ENCODE data around the gene NELFE. TPM values are rescaled to one million over a fixed set of nuclear protein-coding genes. Genes with fewer than 3 reads are reported as not detected.

Gene NELFE
- total RNA-seq, 1 experiment from 2014 or later: 91.4 TPM

- H2BK15ac ChIP-seq (ENCODE audit: low read depth, low read length): no peak overlapping the region
- Mint-ChIP-seq H3K27ac (peak overlapping the region; percentile 34 to 100 (median 86); a peak in 4 of 7 replicates), H3K4me3 (peak overlapping the region; percentile 55 to 91; a peak in 4 of 5 replicates), H3K27me3 (ENCODE audit: low read depth) (no peaks in the 10 kb centered on the region; the same call in 1 of the 2 replicates), H3K36me3 (ENCODE audit: insufficient read depth in 1 of 3, low read depth in 3 of 3) (peaks cover 32 to 69% (median 65%) of the 10 kb centered on the region in 3 experiments; a peak in 6 of 7 replicates), H3K4me1 (peaks cover 8 to 11% of the 10 kb centered on the region in 2 experiments), H3K9me3 (peaks cover 0 to 2% of the 10 kb centered on the region in 2 experiments; a peak in 1 of 5 replicates)
- H2AFZ ChIP-seq (ENCODE audit: low read length): no peak overlapping the region
- TF ChIP-seq CTCF (conservative IDR thresholded peaks at IDR 0.05): no peak
- H4K5ac ChIP-seq (ENCODE audit: insufficient read length, low read depth, low read length): no peak overlapping the region
- H2BK120ac ChIP-seq (ENCODE audit: low read depth, low read length, poor library complexity, severe bottlenecking): no peak overlapping the region
- H3K9me3 ChIP-seq (ENCODE audit: control insufficient read depth, low read depth, low read length): no peaks in the 10 kb centered on the region
- H3K23me2 ChIP-seq (ENCODE audit: insufficient read length, low read depth, low read length, poor library complexity, severe bottlenecking): peaks cover 6% of the 10 kb centered on the region
- H3K79me2 ChIP-seq (ENCODE audit: insufficient read depth, low read length): no peaks in the 10 kb centered on the region; the same call in 1 of the 2 replicates
- no peak overlapping the region for H3K4me2 ChIP-seq (ENCODE audit: insufficient read depth, insufficient read length, low read length)
- H2BK12ac ChIP-seq (ENCODE audit: insufficient read length, low read depth, low read length): no peak overlapping the region
- no peak overlapping the region for H4K91ac ChIP-seq (ENCODE audit: insufficient read length, low read depth, low read length)
- peaks cover 3% of the 10 kb centered on the region; the same call in 1 of the 2 replicates for H3K4me1 ChIP-seq (ENCODE audit: insufficient read depth, low read length)
- no peak overlapping the region for H2AK5ac ChIP-seq (ENCODE audit: insufficient read length, low read length)
- no peak overlapping the region for H2BK20ac ChIP-seq (ENCODE audit: low read depth, low read length, poor library complexity, severe bottlenecking)
- H3K18ac ChIP-seq (ENCODE audit: insufficient read length, low read depth, low read length): no peak overlapping the region
- no peak overlapping the region for H4K8ac ChIP-seq (replicated peaks; ENCODE audit: insufficient read length, low read depth, low read length)
- no peak overlapping the region for H3K4ac ChIP-seq (ENCODE audit: low read depth, low read length)
- H3K79me1 ChIP-seq (ENCODE audit: insufficient read depth, low read depth, low read length, poor library complexity, severe bottlenecking): no peaks in the 10 kb centered on the region
- H3K56ac ChIP-seq (ENCODE audit: insufficient read length, low read depth, low read length): no peak overlapping the region
- no peaks in the 10 kb centered on the region for H3K27me3 ChIP-seq (ENCODE audit: insufficient read depth, low read length)
- no peak overlapping the region for H3K9ac ChIP-seq (ENCODE audit: extremely low read depth, insufficient read length, low read length)
- no peak overlapping the region for H3T11ph ChIP-seq (ENCODE audit: low read length)
- WGBS (ENCODE audit: extremely low coverage, insufficient read length, low lambda C conversion rate): no CpG with 5 or more reads among the region's 17 CpGs
- H2BK5ac ChIP-seq (ENCODE audit: insufficient read length, low read length): no peak overlapping the region
- no peak overlapping the region for H3K27ac ChIP-seq (ENCODE audit: insufficient read length, low read depth, low read length)
- no peaks in the 10 kb centered on the region for H4K20me1 ChIP-seq (ENCODE audit: control insufficient read depth, insufficient read depth, insufficient read length)
- no peak for DNase-seq
- no peak overlapping the region for H3K14ac ChIP-seq (ENCODE audit: insufficient read depth, low read length)
- H3K23ac ChIP-seq (ENCODE audit: insufficient read length, low read depth, low read length): no peak overlapping the region
Measured at GRCh38 chr6:31969712-31970603, 11.2 kb upstream of the NELFE start.

Data from H9 (cell line).